Epithelial cell of umbilical artery (primary cell): ENCODE data around the gene AFAP1L2. TPM values are rescaled to one million over a fixed set of nuclear protein-coding genes. Genes with fewer than 3 reads are reported as not detected.

Experiments
- total RNA-seq: library from RNA; depleted of rRNA; stranded (reverse); fragments of >200 nt; gene quantifications from 2 replicates; pipeline ENCODE4 v1.2.3, GENCODE V29; 2014

Gene AFAP1L2, protein sequence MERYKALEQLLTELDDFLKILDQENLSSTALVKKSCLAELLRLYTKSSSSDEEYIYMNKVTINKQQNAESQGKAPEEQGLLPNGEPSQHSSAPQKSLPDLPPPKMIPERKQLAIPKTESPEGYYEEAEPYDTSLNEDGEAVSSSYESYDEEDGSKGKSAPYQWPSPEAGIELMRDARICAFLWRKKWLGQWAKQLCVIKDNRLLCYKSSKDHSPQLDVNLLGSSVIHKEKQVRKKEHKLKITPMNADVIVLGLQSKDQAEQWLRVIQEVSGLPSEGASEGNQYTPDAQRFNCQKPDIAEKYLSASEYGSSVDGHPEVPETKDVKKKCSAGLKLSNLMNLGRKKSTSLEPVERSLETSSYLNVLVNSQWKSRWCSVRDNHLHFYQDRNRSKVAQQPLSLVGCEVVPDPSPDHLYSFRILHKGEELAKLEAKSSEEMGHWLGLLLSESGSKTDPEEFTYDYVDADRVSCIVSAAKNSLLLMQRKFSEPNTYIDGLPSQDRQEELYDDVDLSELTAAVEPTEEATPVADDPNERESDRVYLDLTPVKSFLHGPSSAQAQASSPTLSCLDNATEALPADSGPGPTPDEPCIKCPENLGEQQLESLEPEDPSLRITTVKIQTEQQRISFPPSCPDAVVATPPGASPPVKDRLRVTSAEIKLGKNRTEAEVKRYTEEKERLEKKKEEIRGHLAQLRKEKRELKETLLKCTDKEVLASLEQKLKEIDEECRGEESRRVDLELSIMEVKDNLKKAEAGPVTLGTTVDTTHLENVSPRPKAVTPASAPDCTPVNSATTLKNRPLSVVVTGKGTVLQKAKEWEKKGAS
- 5.5 and 8.4 TPM in 2 replicates for total RNA-seq

DNA sequence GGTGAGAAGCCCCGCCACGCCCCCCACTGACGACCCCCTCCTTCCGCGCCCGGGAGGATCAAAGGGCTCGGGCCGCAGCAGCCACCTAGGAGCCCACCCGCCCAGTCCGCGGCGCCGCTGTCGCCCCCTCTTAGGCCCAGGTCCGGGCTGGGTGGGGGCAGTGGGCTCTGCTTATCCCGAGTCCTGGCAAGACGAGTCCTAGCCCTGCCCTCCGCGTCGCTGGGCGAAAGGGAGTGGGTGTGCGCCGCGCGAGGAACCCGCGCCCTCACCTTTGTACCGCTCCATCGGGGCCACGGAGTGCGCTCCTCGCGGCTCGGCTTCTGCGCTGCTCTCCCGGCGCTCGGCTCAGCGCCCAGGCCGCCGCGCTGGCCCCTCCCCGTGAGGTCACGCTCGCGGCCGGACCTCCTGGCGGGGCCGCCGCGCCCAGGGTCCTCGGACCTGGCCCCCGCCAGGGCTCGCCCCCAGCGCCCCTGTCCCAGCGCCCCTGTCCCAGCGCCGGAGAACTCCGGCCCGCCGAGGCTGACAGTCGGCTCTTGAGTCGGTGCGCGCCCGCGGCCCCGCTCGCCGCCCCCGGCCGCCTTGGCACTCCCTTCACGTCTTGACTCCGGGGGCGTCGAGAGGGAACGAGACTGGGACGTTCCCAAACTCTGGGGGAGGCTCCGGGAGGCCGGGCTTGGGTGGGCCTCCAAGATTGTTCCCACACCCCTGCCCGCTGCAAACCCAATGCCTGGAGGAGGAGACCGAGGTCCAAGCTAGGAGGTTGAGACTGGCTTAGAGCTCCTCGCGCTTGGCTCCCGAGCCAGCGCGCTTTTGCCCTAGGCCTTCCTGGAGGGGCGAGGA lies at the start of gene AFAP1L2:
AFAP1L2 (minus strand) TSS at position 332 of the 840 bp plus-strand sequence; CDS start at position 285, 47 bp downstream.

Other genes with a start within 250 kb of the AFAP1L2 start
- 12.7 and 15.3 TPM in 2 replicates for gene CCDC186, start 230.3 kb downstream of the AFAP1L2 start, total RNA-seq
- gene TDRD1, start 225.1 kb downstream of the AFAP1L2 start, total RNA-seq: not detected in 2 replicates
- gene VWA2, start 165.2 kb downstream of the AFAP1L2 start, total RNA-seq: not detected in 2 replicates